Nephron progenitor cell (in vitro differentiated cells): Measurements from ENCODE around the gene SYNDIG1.

Experiments
- DNase-seq: peaks from one replicate; pipeline ENCODE4 v3.0.0; 2021
- H3K27ac Mint-ChIP-seq: 2 replicates; pipeline ENCODE4 v1.8.0; 2021; ENCODE audit warnings: mild to moderate bottlenecking, moderate library complexity, mixed read lengths
- H3K27me3 Mint-ChIP-seq: 2 replicates; pipeline ENCODE4 v1.8.0; 2021; ENCODE audit warnings: mild to moderate bottlenecking, low read depth, mixed read lengths; ENCODE audit not compliant: poor library complexity
- H3K36me3 Mint-ChIP-seq: 2 replicates; pipeline ENCODE4 v1.8.0; 2021; ENCODE audit warnings: low read depth, mixed read lengths
- H3K4me1 Mint-ChIP-seq: 2 replicates; pipeline ENCODE4 v1.8.0; 2021; ENCODE audit warnings: mixed read lengths
- H3K4me3 Mint-ChIP-seq: 2 replicates; pipeline ENCODE4 v1.8.0; 2021; ENCODE audit warnings: mild to moderate bottlenecking, moderate library complexity, mixed read lengths
- H3K9me3 Mint-ChIP-seq: 2 replicates; pipeline ENCODE4 v1.8.0; 2021; ENCODE audit warnings: mild to moderate bottlenecking, moderate library complexity, mixed read lengths
- CTCF ChIP-seq: fragments of 200-600 bp; sonication (generic); IDR thresholded peaks from 2 replicates; pipeline ENCODE4 v1.5.0; 2021; ENCODE audit warnings: antibody characterized with exemption

Gene SYNDIG1

GRCh38 chr20:24469116-24469893 lies at the start of gene SYNDIG1:
TSS of gene SYNDIG1 (plus strand) at chr20:24469629. CDS start at chr20:24543098, 73,469 bp downstream.
- Mint-ChIP-seq H3K4me1 (peaks cover 44% of the 10 kb centered on the region), H3K27ac (no peak within 1 kb of the TSS), H3K4me3 (peak within 1 kb of the TSS; percentile 86), H3K27me3 (peaks cover 87% of the 10 kb centered on the region), H3K36me3 (no peaks in the 10 kb centered on the region), H3K9me3 (no peaks in the 10 kb centered on the region)
- DNase-seq: peak; percentile 67
- no peak for TF ChIP-seq CTCF

DNA sequence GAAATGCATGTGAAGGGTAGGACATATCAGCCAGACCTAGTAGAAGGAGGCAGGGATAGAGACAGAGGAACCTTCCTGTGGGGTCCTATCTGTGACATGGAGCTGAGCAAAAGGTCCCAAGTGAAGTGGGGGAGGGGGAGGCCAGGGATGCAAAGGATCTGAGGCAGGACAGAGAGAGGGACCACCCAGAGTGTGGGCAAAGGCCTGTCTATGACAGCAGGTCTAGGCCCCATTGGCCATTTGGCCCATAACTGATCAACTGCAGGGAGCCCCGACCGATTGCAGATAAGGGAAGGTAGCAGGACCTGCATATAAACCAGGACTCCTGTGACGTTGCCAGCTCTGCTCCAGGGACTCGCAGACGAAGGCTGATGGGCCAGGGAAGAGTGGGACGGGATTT lies 49.6 kb upstream of the SYNDIG1 start:
- H3K4me3 Mint-ChIP-seq: no peak overlapping the region
- H3K4me1 Mint-ChIP-seq: peaks cover 8% of the 10 kb centered on the region

DNA sequence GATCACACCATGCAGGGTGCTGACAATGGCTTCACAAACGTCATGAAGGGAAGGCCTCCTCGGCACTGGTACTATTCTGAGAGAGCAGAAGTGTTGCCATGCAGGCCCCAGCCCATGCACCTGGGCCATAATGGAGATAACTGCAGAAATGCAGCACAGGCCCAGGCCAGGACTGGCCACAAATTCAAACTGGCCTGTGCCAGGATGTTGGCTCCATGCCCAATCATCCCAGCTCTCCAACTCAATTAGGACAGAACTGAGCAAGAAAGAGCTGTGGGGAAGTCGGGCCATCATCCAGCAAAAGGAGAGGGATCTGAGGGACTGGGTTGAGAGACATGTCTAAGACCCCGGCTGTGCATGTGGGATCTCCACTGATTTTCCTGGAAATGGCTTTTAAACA lies 48.9 kb upstream of the SYNDIG1 start:
- Mint-ChIP-seq H3K4me1 (peaks cover 14% of the 10 kb centered on the region), H3K9me3 (peaks cover 17% of the 10 kb centered on the region), H3K4me3 (no peak overlapping the region), H3K36me3 (no peaks in the 10 kb centered on the region), H3K27me3 (peaks cover 17% of the 10 kb centered on the region), H3K27ac (no peak overlapping the region)
- DNase-seq: no peak
- no peak for TF ChIP-seq CTCF

More for the DNA sequence above, 49.6 kb upstream of the SYNDIG1 start:
- TF ChIP-seq CTCF: no peak
- no peak overlapping the region for H3K27ac Mint-ChIP-seq
- peaks cover 25% of the 10 kb centered on the region for H3K9me3 Mint-ChIP-seq
- no peaks in the 10 kb centered on the region for H3K36me3 Mint-ChIP-seq
- peaks cover 14% of the 10 kb centered on the region for H3K27me3 Mint-ChIP-seq
- DNase-seq: no peak

GRCh38 chr20:24421071-24421470 lies 48.4 kb upstream of the SYNDIG1 start:
- no peaks in the 10 kb centered on the region for H3K36me3 Mint-ChIP-seq
- TF ChIP-seq CTCF: no peak
- peaks cover 17% of the 10 kb centered on the region for H3K4me1 Mint-ChIP-seq
- H3K4me3 Mint-ChIP-seq: no peak overlapping the region
- no peak for DNase-seq
- H3K27me3 Mint-ChIP-seq: peaks cover 17% of the 10 kb centered on the region
- peaks cover 12% of the 10 kb centered on the region for H3K9me3 Mint-ChIP-seq
- H3K27ac Mint-ChIP-seq: no peak overlapping the region

- no peak for TF ChIP-seq CTCF
- Mint-ChIP-seq H3K27me3 (peaks cover 15% of the 10 kb centered on the region), H3K4me3 (no peak overlapping the region), H3K4me1 (peaks cover 17% of the 10 kb centered on the region), H3K9me3 (peaks cover under 1% of the 10 kb centered on the region), H3K36me3 (no peaks in the 10 kb centered on the region), H3K27ac (no peak overlapping the region)
- no peak for DNase-seq
These were observed 47.2 kb upstream of the SYNDIG1 start for GRCh38 chr20:24422091-24422760.
